Glomerular endothelial cell (primary cell): ENCODE measurements around the gene SKI. TPM values are rescaled to one million over a fixed set of nuclear protein-coding genes. Genes with fewer than 3 reads are reported as not detected.

Experiments
- DNase-seq: peaks from one replicate; pipeline ENCODE4 v3.0.0-alpha.2; 2011; ENCODE audit warnings: low read depth, low spot score; ENCODE audit errors: extremely low read depth
- total RNA-seq: library from RNA; depleted of rRNA; stranded (reverse); fragments of >200 nt; gene quantifications from 2 replicates; pipeline ENCODE4 v1.2.3, GENCODE V29; 2015

Gene SKI
- total RNA-seq, 1 donor from 2014 or later = 84.2 TPM

DNA sequence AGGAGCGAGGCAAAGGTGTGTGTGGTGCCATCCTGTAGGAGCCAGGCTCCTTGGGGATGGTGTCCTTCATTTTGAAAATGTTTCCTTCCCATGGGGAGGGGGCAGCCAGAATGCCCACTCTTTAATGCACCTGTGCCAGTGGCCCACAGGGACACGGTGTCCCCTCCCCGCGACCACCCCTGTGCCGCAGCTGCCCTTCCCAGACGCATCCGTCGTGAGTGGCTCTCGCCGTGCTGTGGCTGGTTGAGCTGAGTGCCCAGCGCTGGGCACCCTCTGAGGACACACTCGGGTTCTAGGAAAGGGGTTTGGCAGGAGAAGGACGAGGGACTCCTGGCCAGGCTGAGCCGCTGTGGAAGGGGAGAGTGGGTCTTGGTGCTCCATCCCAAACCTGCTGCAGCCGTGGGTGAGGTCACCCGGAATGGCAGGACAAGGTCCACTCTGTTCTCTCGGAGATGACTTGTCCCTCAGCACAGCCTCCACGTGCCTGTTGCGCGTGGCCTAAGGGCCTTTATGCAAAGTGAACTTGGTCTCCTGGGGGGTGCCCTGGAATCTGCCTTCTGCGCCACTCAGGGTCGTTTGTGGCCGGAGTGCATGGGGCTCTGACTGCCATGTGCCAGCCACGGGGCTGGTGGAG lies 74.3 kb downstream of the SKI start:
- DNase-seq = no peak

DNA sequence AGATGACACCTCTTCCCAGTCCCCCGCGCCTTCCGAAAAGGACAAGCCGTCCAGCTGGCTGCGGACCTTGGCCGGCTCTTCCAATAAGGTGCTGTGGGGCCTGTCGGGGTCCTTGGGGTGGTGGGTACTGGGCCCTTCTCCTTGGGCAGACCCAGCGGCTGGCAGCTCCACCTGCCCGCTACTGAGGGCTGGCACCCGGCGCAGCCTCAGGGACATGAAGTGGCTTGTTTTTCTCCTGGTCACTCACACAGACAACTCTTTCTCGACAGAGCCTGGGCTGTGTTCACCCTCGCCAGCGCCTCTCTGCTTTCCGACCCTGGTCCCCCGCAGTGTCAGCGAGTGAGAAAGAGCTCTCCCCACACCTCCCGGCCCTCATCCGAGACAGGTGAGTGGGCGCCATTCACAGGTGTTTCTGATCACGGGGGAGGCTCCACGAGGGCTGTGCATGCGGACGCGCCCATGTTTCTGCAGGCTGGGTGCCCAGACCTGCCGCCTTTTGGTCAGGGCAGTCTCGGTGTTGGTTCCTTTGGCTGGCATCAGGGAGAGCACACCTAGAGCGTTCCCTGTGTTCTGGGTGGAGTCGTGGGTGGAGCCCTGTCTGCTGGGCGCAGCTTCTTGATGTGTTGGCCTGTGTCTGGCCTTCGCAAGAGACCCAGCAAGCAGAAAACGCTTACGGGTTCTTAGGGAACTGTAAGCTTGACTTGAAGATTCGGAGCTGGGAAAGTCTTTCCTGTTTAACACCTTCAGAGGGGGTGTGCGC lies 75.1 kb downstream of the SKI start:
- DNase-seq = no peak

DNA sequence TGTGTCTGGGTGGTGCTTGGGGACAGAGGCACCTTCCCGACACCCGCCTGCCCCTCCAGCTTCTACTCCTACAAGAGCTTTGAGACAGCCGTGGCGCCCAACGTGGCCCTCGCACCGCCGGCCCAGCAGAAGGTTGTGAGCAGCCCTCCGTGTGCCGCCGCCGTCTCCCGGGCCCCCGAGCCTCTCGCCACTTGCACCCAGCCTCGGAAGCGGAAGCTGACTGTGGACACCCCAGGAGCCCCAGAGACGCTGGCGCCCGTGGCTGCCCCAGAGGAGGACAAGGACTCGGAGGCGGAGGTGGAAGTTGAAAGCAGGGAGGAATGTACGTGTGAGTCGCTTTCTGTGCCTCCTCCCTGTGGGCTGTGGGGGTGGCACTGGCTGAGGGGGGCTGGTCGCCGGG lies 75.7 kb downstream of the SKI start:
- DNase-seq = no peak

DNA sequence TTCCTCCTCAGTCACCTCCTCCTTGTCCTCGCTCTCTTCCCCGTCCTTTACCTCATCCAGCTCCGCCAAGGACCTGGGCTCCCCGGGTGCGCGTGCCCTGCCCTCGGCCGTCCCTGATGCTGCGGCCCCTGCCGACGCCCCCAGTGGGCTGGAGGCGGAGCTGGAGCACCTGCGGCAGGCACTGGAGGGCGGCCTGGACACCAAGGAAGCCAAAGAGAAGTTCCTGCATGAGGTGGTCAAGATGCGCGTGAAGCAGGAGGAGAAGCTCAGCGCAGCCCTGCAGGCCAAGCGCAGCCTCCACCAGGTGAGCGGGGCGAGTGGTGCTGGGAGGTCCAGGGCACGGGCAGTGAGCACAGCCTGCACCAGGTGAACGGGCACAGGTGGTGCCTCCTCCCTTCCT lies 76.2 kb downstream of the SKI start:
- no peak for DNase-seq

- DNase-seq = no peak
These were observed 77.0 kb downstream of the SKI start for GRCh38 chr1:2304921-2305681.

- DNase-seq = no peak
These were observed 78.2 kb downstream of the SKI start for GRCh38 chr1:2306151-2306978.

DNA sequence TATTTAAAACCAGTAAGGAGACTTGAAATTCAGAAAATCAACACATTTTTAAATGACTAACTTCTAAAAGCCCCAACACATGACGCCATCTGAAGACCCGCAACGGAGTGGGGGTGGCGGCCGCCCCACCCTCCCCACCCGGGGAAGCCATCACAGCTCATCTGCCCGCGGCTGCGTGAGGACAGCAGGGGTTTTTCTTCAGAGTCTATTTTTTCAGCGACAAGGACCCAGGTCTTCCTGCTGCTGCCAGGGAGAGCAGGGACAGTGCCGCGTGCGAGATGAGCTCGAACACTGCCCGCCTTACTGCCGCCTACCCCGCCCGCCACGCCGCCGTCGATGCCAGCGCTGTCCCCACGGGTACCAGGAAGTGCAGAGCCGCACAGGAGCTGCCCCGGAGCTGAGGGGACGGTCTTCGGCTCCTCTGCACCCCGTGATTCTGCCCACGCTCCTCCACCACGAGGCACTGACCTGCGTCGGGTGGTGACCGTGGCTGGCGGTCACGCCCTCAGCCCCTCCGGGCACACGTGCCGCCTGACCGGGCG lies 79.0 kb downstream of the SKI start:
- DNase-seq = no peak

GRCh38 chr1:2307972-2308371 lies 79.9 kb downstream of the SKI start:
- no peak for DNase-seq

GRCh38 chr1:2308844-2309243 lies 80.7 kb downstream of the SKI start:
- DNase-seq = no peak

DNA sequence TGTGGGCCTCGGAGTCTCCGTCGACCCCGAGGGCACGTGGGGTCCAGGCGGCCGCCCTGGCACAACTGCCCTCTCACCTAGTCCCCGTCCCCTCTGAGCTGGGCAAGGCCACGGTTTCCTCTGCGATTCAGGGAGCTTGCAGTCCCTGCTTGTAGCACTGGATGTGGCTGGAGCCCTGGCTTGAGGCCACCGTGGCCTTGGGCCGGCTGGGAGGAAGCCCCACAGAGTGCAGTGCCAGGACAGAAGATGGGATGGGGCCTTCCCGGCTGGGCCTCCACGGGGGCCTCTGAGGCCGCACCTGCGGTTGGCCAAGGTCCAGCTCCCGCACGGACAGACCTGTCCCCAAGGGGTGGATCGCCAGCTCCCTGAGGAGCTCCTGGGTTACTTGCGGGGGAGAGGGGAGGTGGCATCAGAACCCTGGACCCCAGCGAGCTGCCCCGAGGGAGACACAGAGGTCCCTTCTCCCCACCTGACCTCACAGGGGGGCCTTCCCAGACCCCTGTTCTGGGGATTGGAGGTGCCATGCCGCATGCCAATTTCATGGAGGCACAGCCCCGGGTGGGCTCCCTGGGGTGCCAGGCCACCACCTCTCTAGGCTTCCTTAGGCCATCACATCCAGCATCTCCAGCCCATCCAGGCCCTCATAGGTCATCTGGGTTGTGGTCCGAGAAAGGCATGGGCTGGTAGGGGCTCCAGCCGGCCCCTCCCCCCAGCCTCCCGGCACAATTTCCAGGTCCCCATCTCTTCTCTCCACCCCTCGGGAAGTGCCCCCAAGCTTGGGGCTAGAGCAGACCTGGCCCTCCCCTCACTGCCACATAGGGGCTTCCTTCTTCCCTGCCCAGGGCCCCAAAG lies 82.4 kb downstream of the SKI start:
- DNase-seq = no peak

DNA sequence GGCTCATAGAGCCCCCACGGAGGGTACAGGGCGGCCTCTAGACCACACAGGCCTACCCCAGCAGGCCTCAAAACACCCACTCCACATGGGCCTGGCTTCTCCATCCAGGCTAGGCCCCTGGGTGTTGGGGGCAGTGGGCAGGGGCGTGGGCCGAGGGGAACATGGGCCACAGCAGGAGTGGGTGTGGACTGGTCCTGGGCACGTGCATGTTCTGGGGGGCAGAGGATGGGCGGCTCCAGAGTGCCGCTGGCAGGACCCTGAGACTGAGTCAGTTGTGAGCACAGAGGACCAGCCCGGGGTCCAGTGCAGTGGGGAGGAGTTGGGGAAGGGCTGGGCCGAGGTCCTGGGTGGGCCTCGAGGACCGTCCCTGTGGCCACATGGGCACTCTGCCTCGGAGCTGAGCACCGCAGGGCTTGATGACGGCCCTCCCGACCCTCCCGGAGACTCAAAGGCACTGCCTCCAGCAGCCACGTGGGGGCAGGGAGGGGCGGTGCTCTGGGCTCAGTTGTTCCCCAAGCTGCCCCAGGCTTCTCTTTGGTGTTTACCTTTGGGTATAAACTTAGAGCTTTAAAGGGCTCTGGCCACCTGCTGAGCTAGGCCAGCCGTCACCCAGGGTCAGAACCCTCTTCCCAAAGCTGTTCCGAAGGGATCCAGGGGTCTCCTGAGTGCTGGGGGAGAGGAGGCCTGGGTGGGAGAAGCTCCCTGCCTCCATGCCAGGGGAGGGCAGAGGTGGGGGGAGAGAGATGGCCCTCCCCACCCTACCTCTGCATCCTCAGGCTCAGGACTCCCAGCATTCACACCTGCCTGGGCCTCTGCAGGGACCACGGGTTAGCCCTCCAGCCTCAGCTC lies 83.3 kb downstream of the SKI start:
- no peak for DNase-seq

- no peak for DNase-seq
These were observed 84.0 kb downstream of the SKI start for GRCh38 chr1:2312160-2312514.

GRCh38 chr1:2312515-2313301 lies 84.6 kb downstream of the SKI start:
- DNase-seq = no peak

- DNase-seq = no peak
These were observed 85.6 kb downstream of the SKI start for GRCh38 chr1:2313651-2314261.

DNA sequence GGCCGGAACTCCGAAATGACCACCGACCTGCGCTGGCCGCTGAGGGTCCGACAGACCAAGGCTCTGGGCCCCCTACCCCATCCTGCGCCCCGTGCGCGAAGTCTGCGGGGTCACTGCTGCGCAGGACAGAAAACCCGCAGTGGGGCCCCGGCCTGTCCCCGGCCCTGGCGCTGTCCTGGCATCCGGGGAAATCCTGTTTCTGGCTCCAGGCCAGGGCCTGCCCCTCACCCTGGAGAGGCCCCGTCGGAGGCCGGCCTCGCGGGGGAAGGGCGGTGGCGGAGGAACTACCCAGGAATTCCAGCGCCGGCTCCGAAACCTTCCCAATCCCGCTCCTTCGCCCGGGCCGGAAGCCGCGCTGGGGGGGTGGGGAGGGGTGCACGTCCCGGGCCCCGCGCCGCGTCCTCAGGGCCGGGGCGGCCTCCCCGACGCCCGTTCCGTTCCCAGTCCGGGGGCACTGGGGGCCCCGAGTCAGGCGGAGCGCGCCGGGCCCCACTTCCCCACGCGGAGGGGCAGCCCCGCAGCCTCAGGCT lies 86.2 kb downstream of the SKI start:
- DNase-seq = no peak

- no peak for DNase-seq
These were observed 86.9 kb downstream of the SKI start for GRCh38 chr1:2314803-2315673.
